ENCODE data around the gene VWC2L.

The VWC2L gene

DNA sequence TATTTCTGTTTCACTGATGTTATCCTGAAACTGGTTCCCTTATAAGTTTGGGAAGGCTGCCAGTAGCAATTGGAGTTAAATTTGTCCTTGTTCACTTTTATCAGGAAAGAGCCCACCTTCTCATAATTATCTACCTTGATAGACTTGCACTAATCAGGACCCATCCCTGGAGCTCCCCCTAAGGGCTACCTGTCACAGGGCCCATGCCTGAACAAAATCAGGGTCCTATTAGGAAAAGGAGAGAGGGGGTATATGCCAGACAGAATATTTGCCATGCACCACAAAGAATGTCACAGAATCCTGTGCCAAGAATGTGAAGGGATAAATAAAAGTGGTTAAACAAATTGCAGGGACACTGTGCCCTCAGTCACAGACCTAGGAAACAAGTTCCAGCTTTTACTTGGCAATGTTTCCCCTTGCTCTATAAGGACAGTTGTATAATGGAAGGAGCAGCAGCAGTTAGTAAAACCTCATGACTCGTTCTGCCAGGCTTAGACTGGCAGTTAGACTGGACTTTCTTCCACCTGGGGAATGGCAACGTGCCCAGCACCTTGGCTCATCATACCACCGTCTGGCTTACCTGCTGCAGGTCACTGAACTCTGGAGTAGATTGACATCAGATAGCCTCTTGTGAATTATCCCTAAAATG, 32.3 kb upstream of the VWC2L start:
- POLR2A ChIA-PET (ENCODE audit: low non-redundant PET): no interaction called here
- CTCF ChIA-PET: interaction anchor here (1.3 kb wide), 1 partner anchor 19 kb away, joined by 3 read pairs; no protein-coding TSS in a partner anchor
- TF ChIP-seq, protein P1, sequence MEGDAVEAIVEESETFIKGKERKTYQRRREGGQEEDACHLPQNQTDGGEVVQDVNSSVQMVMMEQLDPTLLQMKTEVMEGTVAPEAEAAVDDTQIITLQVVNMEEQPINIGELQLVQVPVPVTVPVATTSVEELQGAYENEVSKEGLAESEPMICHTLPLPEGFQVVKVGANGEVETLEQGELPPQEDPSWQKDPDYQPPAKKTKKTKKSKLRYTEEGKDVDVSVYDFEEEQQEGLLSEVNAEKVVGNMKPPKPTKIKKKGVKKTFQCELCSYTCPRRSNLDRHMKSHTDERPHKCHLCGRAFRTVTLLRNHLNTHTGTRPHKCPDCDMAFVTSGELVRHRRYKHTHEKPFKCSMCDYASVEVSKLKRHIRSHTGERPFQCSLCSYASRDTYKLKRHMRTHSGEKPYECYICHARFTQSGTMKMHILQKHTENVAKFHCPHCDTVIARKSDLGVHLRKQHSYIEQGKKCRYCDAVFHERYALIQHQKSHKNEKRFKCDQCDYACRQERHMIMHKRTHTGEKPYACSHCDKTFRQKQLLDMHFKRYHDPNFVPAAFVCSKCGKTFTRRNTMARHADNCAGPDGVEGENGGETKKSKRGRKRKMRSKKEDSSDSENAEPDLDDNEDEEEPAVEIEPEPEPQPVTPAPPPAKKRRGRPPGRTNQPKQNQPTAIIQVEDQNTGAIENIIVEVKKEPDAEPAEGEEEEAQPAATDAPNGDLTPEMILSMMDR (conservative IDR thresholded peaks at IDR 0.05; ENCODE audit: low read depth): no peak

DNA sequence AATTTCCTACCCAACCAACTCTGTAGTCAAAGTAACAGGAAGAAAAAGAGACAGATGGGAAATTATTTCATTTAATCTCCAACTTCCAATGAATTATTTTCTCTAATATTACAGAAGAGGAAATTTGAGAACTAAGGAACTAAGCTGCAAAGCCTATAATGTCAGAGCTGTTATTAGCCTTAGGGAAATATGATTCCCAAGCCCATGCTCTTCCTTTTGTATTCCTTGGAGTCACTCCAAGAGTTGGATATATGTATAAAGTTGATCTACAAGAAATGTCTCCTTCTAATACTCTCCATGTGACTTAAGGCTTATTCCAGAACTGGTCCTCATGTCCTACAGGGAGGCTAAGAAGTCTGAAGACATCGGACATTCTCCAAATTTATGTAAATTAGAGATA, 31.6 kb upstream of the VWC2L start:
- no peak overlapping the region for H3K27ac ChIP-seq
- ChIA-PET CTCF (interaction anchor here (0.6 to 1.3 kb wide), 2 partner anchors 15 to 19 kb away, joined by 3 read pairs; no protein-coding TSS in a partner anchor), POLR2A (ENCODE audit: low non-redundant PET) (no interaction called here)
- TF ChIP-seq, protein P1 (conservative IDR thresholded peaks at IDR 0.05; ENCODE audit: low read depth): no peak
- DNase-seq (ENCODE audit: low spot score): no peak

More for the DNA sequence above, 32.3 kb upstream of the VWC2L start:
- peak overlapping the region; percentile 48; the same call in 1 of the 2 replicates for H3K27ac ChIP-seq
- peak; percentile 55 for DNase-seq (ENCODE audit: low spot score)

DNA sequence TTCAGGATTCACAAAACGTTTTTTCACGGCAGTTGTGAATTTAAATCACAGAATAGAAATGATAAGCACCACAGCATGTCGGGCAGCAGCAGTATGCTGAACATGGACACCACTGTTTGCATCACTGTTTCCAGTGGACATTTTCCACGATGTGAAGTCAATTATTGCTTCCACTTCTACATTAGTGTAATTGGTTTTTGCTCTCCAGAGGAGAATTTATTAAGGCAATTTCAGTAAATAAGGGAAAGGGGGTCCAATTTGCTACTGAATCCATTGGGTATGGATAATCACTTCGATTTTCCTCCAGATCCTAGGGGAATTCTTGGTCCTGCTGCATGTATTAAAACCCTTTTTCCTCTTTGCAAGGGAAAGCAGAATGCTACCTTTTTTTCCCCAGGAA, 30.2 kb upstream of the VWC2L start:
- CTCF ChIA-PET: interaction anchor here (0.6 kb wide), 1 partner anchor 246 kb away, joined by 3 read pairs; no protein-coding TSS in a partner anchor
- POLR2A ChIA-PET (ENCODE audit: low non-redundant PET): no interaction called here
- no peak for DNase-seq (ENCODE audit: low spot score)
- TF ChIP-seq, protein P1 (conservative IDR thresholded peaks at IDR 0.05; ENCODE audit: low read depth): no peak
- no peak overlapping the region for H3K27ac ChIP-seq

DNA sequence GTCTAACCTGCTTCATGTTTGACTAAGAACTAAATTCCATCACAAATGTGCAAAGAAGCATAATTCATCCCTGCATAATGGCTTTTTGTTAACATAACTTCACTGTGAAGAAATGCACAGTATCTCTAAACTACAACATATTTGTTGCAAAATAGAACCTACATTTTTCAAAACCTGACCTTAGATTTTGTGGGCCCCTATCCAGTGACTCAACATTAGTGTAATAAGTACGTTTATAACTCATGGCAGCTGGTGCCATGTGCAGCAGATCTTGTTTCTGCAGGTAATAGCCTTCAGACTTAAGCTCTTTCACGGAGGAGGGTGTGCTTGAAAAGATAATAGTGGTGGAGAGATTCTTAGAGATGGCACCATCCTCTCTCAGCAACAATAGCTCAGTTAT, 28.6 kb upstream of the VWC2L start:
- DNase-seq (ENCODE audit: low spot score): no peak
- ChIA-PET POLR2A (ENCODE audit: low non-redundant PET) (no interaction called here), CTCF (no interaction called here)
- no peak overlapping the region for H3K27ac ChIP-seq
- TF ChIP-seq, protein P1 (conservative IDR thresholded peaks at IDR 0.05; ENCODE audit: low read depth): no peak

DNA sequence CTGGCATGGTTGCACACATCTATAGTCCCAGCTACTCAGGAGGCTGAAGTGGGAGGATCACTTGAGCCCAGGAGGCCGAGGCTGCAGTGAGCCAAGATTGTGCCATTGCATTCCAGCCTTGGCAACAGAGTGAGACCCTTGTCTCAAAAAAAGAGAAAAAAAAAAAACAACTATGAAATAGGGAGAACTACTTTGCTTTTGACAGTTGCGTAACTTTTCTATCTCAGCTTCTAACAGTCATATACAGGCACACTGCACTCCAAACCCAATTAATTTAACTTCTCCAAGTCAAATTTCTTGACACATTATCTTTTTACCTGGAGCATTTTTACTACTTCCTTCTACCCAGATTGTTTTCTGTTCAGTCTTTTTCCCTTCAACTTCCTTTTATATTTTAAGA, 24.1 kb upstream of the VWC2L start:
- TF ChIP-seq, protein P1 (conservative IDR thresholded peaks at IDR 0.05; ENCODE audit: low read depth): no peak
- CTCF ChIA-PET: no interaction called here
- H3K27ac ChIP-seq: no peak overlapping the region
- POLR2A ChIA-PET (ENCODE audit: low non-redundant PET): no interaction called here
- no peak for DNase-seq (ENCODE audit: low spot score)

DNA sequence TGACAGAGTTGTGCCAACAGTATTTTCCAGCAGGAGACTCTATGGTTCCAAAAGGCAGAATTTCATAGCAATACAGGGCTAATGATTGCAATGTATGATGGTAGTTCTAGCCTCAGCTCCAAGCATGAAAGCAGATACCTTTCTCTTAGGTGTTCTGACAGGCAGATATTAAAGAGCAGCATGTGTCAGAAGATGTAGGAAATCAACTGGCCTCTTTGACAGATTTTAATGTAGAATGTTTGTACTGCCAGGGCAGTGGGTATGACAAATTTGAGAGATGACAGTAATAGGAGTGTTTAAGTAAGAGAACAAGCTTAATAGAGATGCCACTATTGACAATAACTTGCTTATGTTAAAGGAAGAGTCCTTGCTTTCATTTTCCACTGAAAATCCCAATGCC, 21.5 kb upstream of the VWC2L start:
- no peak for DNase-seq (ENCODE audit: low spot score)
- TF ChIP-seq, protein P1 (conservative IDR thresholded peaks at IDR 0.05; ENCODE audit: low read depth): no peak
- no peak overlapping the region for H3K27ac ChIP-seq
- ChIA-PET POLR2A (ENCODE audit: low non-redundant PET) (no interaction called here), CTCF (no interaction called here)

Measured in RWPE1 (cell line).